ENCODE results near the gene TMCO4.

The TMCO4 gene

DNA sequence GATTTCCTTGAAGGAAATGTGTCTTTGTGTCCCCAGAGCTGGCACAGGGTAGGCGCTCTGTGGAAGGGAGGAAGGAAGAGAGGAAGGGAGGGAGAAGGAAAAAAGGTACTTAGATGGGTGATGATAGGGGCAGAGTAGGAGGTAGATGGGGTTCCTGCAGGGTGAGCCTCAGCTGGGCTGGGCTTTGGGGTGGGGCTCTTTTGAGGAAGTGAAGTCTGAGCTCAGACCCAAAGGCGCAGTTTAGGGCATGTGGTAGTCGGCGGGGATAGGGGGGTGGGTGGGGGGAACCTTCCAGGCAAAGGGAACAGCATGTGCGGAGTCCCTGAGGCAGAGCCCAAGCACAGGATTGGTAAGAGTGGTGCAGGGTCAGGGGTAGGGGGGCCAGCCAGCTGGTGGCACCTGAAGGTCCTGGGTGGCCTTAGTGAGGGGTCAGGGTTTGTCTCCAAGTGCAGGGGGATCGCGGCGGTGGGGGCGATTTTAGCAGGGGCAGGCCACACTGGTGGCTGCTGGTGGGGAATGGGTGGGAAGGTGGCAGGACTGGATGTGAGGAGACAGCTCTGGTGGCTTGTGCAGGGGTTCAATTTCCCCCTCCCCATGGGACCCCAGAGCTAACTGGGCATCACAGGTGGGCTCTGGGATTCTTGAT, 143.5 kb downstream of the TMCO4 start:
- DNase-seq (ENCODE audit: low read depth): no peak
- H3K4me3 ChIP-seq (ENCODE audit: control insufficient read depth, low read depth, low read length): no peak overlapping the region

GRCh38 chr1:19655718-19656080, 144.0 kb downstream of the TMCO4 start:
- no peak overlapping the region for H3K4me3 ChIP-seq (ENCODE audit: control insufficient read depth, low read depth, low read length)
- TF ChIP-seq CTCF (conservative IDR thresholded peaks at IDR 0.05; ENCODE audit: control insufficient read depth, insufficient read depth, low read depth, low read length): no peak
- DNase-seq (ENCODE audit: low read depth): no peak

More for the DNA sequence above, 143.5 kb downstream of the TMCO4 start:
- no peak for TF ChIP-seq CTCF (conservative IDR thresholded peaks at IDR 0.05; ENCODE audit: control insufficient read depth, insufficient read depth, low read depth, low read length)

DNA sequence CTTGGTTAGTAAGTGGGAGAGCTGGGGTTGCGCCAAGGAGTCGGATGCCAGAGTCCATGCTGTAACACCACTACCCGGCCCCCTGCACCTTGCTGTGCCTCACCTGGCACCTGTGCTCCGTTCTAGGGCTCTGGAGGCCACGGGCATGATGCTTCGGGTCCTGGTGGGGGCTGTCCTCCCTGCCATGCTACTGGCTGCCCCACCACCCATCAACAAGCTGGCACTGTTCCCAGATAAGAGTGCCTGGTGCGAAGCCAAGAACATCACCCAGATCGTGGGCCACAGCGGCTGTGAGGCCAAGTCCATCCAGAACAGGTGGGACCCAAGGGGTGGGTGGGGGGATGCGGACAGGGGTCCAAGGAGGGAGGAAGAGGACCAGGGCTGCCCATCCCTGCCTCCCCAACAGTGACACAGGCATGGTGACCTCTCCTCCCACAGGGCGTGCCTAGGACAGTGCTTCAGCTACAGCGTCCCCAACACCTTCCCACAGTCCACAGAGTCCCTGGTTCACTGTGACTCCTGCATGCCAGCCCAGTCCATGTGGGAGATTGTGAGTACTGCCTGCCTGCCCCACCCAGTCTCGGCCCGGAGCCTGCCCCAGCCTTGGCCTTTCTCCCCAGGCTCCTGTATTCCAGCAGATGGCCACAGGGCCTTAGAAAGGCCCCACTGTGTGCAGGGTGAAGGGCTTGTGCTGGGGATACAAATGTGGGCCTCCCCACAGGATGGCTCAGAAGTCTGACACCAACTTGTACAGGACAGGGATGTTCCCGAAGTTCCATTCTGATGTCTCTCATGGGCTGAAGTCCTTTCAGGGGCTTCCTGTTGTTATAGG, 144.6 kb downstream of the TMCO4 start:
- no peak for TF ChIP-seq CTCF (conservative IDR thresholded peaks at IDR 0.05; ENCODE audit: control insufficient read depth, insufficient read depth, low read depth, low read length)
- H3K4me3 ChIP-seq (ENCODE audit: control insufficient read depth, low read depth, low read length): no peak overlapping the region
- DNase-seq (ENCODE audit: low read depth): no peak

DNA sequence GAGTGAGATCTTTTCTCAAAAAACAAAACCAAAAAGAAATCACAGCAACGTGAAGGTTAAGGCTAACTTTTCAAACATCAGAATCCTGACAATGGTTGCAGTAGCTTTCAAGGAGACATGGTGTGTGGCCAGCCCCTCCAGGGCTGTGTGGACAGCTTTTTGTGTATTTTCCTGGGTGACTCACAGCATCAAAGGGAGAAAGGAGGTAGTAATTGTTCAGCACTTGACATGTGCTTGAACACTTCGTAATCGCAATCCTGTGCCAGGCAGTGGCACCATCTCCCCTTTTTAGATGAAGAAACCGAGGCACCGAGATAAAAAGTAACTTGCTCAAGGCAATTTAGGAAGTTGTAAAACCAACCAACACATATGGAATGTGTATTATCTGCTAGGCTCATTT, 145.3 kb downstream of the TMCO4 start:
- peak; percentile 40 for DNase-seq (ENCODE audit: low read depth)
- TF ChIP-seq CTCF (conservative IDR thresholded peaks at IDR 0.05; ENCODE audit: control insufficient read depth, insufficient read depth, low read depth, low read length): no peak
- no peak overlapping the region for H3K4me3 ChIP-seq (ENCODE audit: control insufficient read depth, low read depth, low read length)

- H3K4me3 ChIP-seq (ENCODE audit: control insufficient read depth, low read depth, low read length): no peak overlapping the region
- DNase-seq (ENCODE audit: low read depth): peak; percentile 63
- peak; percentile 79 for TF ChIP-seq CTCF (conservative IDR thresholded peaks at IDR 0.05; ENCODE audit: control insufficient read depth, insufficient read depth, low read depth, low read length)
Measured at GRCh38 chr1:19651141-19651737, 148.5 kb downstream of the TMCO4 start.

GRCh38 chr1:19650416-19651140, 149.1 kb downstream of the TMCO4 start:
- no peak for TF ChIP-seq CTCF (conservative IDR thresholded peaks at IDR 0.05; ENCODE audit: control insufficient read depth, insufficient read depth, low read depth, low read length)
- no peak overlapping the region for H3K4me3 ChIP-seq (ENCODE audit: control insufficient read depth, low read depth, low read length)
- DNase-seq (ENCODE audit: low read depth): no peak
